HepG2 (cell line): Measurements from ENCODE around the gene TMEM117.

Source experiments
- MYC ChIP-seq: sonication (generic); formaldehyde crosslinking; IDR thresholded peaks from 2 replicates; pipeline ENCODE4 v1.9.0; 2021; ENCODE audit warnings: missing genetic modification reagents, borderline replicate concordance
- POLR2A ChIP-seq, 2 experiments: IDR thresholded peaks; 2 replicates each; pipeline ENCODE4 v1.6.1; 2011; ENCODE audit warnings: low read depth in 2 of 2, low read length in 2 of 2, mild to moderate bottlenecking in 1 of 2, moderate library complexity in 1 of 2; ENCODE audit not compliant: insufficient read depth in 1 of 2
- ZNF282 ChIP-seq: fragments of 450-650 bp; IDR thresholded peaks from 2 replicates; pipeline ENCODE4 v1.6.1; 2018; ENCODE audit not compliant: partially characterized antibody

GRCh38 chr12:44385964-44386363, 550.1 kb downstream of the TMEM117 start:
- TF ChIP-seq POLR2A (IDR thresholded peaks at IDR 0.05; ENCODE audit: insufficient read depth in 1 of 2, low read depth in 2 of 2, low read length in 2 of 2) = no peak
- no peak for TF ChIP-seq MYC (CRISPR knock-in tag)
- no peak for TF ChIP-seq ZNF282
